GM12865 (cell line): ENCODE data around the gene ISLR.

Source experiments
- DNase-seq: peaks from one replicate; pipeline ENCODE4 v3.0.0; 2010; ENCODE audit warnings: low read depth
- H3K4me3 ChIP-seq: 2 replicates; pipeline ENCODE4 v1.5.1; 2011; ENCODE audit warnings: mild to moderate bottlenecking, low read depth, low read length, control low read depth
- TF ChIP-seq, protein P1 (sequence below): IDR thresholded peaks from 2 replicates; pipeline ENCODE4 v1.5.1; 2011; ENCODE audit warnings: low read length, control low read depth, low read depth, inconsistent platforms; ENCODE audit not compliant: insufficient read depth; ENCODE audit errors: missing control alignments

ISLR gene

DNA sequence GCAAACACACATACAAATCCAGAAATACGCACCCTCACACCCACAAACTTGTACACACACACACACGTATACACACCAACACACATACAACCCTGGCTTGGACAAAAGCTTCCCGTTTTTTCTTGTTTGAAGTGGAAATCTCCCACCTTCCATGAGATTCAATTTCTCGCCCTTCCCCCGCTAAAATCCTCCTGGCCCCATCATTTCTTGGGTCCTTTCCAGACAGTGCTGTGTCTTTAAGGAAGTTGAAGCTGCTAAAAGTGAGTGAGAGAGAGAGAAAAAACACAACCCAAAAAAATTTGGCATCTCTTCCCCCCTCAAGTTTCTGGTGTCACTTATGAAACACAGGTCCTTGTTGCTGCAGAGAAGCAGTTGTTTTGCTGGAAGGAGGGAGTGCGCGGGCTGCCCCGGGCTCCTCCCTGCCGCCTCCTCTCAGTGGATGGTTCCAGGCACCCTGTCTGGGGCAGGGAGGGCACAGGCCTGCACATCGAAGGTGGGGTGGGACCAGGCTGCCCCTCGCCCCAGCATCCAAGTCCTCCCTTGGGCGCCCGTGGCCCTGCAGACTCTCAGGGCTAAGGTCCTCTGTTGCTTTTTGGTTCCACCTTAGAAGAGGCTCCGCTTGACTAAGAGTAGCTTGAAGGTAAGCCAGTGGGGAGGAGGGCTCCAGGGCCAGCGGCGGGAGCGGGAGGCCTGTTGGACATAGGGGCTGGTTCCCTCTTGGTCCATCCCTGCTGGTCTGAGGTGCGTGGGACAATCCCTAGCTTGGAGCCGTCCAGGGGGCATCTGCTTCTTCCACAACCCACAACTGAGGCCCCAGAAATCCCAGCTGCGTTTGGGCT lies at the start of gene ISLR:
Gene ISLR (plus strand): TSS at position 331 of the 839 bp plus-strand sequence. CDS start 1,149 bp downstream, outside the sequence.
- TF ChIP-seq, protein P1, sequence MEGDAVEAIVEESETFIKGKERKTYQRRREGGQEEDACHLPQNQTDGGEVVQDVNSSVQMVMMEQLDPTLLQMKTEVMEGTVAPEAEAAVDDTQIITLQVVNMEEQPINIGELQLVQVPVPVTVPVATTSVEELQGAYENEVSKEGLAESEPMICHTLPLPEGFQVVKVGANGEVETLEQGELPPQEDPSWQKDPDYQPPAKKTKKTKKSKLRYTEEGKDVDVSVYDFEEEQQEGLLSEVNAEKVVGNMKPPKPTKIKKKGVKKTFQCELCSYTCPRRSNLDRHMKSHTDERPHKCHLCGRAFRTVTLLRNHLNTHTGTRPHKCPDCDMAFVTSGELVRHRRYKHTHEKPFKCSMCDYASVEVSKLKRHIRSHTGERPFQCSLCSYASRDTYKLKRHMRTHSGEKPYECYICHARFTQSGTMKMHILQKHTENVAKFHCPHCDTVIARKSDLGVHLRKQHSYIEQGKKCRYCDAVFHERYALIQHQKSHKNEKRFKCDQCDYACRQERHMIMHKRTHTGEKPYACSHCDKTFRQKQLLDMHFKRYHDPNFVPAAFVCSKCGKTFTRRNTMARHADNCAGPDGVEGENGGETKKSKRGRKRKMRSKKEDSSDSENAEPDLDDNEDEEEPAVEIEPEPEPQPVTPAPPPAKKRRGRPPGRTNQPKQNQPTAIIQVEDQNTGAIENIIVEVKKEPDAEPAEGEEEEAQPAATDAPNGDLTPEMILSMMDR, result no peak
- DNase-seq, result no peak
- H3K4me3 ChIP-seq, result no peak within 1 kb of the TSS

GRCh38 chr15:74124196-74124595 lies 49.3 kb upstream of the ISLR start:
- DNase-seq, result no peak
- TF ChIP-seq, protein P1, result no peak
- H3K4me3 ChIP-seq, result no peak overlapping the region

DNA sequence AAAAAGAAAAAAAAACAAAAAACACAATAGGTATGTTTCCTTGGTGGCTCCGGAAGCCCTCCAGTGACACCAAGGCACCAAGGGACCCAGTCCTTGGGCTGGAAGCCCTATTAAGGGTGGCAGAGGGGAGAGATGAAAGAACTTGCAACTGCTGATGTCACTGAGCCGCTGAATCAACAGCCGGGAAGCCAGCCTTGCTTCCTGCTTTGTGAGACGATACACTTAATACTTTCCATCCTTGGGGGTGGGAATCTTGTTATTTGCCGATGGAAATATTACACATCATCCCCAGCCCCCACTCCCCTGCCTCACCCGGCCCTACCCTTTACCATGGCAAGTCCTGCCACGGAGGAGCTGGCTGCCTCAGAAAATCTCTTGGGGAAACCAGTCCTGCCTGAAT lies 48.8 kb upstream of the ISLR start:
- TF ChIP-seq, protein P1, result no peak
- no peak for DNase-seq
- no peak overlapping the region for H3K4me3 ChIP-seq

DNA sequence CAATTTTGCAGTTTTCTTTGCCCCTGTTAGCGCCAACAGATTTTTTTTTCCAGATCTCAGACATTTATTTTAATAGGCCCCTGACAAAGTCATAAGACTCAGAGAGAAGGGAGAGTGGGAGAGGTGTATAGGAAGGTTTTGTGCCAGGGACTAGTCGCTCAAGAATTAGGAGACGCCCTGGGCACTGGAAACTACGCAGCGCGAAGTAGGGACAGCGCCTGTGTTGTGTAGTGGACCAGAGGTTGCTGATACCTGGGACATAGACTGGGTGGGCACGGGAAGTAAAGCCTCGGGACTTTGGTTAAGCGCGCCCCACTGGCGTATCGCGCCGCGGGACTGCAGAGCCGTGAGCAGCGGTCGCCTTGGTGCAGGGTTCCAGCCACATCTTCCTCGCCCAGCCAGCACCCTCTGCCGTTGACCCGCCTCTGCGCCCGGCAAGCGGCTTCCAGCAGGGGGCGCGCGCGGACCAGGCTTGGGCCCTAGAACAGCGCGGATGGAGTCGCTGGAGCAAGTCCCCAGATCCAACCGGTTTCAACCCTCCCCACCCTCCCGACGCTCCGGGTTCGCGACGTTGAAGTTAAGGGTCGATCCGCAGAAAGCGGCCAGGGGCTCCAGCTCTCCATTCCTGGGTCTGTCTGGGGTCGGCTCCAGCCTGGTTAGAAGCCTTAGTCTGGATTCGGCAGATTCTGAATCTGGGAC lies 46.1 kb upstream of the ISLR start:
- peak; percentile 90 for DNase-seq
- TF ChIP-seq, protein P1, result peak; percentile 99
- H3K4me3 ChIP-seq, result peak overlapping the region; percentile 10

DNA sequence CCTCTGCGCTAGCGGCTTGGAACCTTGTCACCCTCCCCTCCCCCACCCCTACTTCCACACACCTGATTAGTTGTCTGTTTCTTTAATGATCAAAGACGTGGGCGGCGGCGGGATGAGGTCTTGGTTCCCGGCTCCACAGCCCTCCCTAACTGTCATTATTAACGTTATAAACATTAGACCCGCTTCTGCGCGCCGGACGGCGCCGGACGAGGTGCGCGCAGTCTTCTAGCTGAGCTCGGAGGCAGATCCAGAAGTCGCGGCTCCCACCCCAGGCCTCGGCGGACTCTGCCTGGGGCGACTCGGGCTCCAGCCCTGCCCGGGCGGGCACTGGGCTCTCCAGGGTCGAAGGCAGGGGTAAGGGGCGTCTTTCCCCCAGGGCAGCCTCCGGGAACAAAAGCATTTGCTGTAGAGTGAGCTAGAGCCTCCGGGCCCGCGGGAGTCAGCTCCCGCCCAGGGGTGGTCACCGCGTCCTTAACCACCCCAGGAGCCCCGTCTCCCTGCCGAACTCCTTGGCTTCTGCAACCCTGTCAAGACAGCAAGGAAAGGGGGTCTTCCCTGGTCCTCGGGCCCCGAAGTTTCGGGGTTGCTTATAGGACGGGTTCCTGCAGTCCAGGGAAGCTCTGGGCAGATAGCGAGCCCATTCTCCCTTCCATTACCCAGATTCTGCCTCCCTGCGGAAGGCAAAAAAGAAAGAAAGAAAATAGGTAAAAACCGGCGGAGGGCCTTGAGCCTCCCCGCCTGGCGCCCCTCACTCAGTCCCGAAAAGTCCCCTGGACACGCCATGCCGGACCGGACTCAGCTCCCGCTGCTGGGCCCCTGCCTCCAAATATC lies 45.3 kb upstream of the ISLR start:
- TF ChIP-seq, protein P1, result no peak
- DNase-seq, result no peak
- H3K4me3 ChIP-seq, result peak overlapping the region; percentile 10

DNA sequence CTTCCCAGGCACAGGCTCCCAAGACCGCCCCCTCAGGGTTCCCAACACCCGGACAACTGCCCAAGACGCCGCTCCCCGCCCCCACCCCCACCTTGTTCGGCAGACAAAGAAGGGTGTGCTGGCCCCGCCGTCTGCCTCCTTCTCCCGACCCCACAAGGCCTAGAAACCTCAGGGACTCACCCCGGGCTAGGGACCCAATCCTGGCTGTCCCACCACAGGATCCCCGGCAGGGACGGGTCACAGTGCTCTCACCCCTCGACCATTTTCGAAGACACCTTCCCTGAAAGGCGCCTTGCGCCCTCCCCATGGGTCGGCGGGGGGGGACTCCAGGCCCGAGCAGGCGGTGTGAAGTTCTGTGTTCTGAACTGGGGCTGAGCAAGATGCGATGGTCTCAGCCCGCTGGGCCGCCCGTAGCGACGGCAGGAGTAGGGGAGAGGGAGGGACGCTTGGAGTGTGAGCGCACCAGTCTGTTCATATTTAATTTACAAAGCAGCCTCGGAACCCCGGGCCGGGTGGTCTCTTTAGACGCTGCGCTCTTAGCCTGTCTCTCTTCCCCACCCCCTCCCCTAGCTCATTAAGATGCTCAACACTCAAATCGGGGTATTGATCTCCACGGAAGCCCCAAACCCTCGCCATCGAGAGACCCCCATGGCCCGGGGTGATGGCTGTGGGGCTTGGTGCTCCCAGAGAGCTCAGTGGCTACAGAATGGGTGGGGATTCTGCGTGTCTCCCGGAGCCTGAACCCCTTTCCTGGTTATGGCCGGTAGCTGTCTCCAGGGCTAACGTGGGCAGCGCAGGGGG lies 44.5 kb upstream of the ISLR start:
- no peak overlapping the region for H3K4me3 ChIP-seq
- no peak for DNase-seq
- TF ChIP-seq, protein P1, result no peak
